ENCODE measurements around the gene GTF3C5.

Gene GTF3C5

DNA sequence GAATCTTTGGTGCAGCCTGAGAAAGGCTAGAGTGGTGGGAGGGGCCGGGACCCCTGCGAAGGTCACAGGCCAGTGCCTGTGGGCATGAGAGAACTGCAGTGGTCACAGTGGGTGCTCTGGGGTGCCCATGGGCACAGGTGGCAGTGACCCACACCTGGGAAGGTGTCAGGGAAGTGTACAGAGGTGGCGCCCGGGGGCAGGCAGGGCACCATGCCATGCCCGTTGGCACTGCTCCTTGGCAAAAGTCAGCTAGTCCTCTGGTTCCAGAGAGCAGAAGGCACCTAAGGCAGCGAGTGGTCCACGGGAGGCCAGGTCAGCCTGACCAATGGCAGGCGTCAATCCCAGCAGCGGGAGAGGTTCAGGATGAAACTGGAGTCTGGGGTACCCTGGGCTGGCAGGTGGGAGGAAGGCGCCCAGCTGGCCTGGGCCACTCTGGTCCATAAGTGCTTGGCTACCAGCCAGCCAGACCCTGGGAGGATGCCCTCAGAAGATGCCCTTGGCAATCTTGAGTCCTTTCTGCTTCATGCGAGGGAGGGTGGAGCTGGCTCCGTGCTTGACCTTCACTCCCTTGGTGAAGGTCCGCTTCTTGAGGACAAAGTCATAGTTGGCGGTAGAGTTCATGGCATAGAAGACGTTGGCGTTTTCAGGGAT is 67.4 kb downstream of the GTF3C5 start:
- no peak for DNase-seq

DNA sequence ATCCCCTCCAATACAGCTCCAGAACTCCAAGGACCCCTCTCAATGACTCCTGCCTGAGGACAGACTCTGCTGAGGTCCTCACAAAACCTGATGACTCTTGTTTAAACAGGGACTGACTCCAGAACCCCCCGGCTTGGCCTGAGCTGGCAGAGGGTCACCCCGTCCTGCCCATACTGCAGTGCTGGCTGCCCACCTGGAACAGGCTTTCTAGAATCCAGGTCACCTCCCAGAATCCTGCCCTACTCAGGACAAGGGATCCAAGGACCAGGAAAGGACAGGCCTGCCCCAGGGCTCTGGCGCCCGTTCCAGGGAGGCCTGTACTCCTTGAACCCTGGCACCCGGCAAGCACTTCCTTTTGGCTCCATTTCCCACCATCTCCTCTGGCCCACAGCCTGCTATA is 68.1 kb downstream of the GTF3C5 start:
- no peak for DNase-seq

- DNase-seq: no peak
These were observed 69.1 kb downstream of the GTF3C5 start for GRCh38 chr9:133099726-133100505.

DNA sequence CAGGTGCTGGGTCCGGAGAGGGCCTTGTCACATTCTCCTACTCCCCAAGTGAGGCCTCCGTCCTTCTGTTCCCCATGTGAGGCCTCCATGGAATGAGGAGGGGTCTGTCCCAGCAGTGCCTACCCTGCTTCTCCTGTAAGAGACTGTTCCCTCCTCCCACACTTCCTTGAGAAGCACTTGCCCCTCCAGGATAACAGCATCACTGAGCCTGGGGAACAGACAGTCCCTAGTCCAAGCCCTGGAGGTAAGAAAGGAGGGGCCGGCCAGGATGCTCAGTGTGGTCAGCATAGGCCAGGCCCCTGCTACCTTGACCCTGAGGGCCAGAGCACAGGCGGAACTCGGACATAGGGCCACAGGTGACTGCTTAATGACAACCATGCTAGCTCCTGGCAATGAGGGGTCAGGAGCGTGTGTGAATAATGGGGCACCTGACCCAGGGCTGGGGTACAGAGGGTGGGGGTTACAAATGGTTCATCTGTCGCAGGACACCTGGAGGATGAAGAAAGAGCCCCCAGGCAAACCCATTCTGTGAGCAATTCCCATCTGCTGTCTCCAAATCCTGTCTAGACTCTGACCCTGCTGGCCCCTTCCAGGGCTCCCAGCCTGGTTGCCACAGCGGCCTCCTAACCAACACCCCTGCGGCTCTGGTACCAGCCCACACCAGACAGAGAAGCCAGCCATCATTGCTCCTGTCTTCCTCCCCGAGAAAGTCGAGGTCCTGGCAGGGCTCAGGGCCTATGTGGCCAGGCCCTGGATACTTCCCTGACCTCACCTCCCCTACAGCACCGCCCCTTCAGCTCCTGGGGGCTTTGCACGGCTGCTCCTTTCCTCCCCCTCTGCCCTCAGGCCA is 69.9 kb downstream of the GTF3C5 start:
- no peak for DNase-seq

DNA sequence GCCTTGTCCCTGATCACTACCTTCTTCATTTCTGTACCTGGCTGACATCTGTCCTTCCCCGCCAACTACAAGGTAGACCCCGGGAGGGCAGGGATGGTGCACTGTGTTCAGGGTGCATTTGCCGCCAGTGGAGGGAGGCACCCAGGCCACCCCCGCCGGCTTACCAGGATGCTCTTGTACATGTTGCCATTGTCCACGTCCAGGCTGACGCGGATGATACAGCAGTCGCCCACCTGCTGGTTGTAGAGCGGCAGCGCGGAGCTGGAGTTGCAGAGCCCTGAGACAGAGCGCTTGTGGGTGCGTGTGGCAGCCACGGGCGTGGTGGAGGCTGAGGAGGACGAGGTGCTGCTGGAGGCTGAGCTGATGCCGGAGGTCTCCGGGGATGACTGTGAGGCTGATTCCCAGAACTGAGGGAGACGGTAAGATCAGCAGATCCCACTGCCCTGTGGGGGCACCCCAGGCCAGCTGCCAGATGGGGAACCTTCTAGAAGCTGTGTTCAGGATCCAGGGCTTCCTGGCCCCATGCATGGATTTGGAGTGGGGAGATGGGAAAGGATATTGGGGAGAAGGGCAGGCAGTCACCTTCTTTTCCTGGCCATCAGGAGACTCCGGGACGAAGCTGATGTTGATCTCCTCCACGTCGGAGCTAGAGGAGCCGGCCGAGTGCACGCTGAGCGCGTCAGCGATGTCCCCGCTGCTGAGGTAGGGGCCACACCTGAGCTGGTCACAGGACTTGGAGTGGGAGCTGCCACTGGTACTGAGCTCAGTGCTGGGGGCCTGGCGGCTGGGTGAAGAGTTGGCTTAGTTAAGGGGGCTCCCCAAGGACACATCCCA is 70.8 kb downstream of the GTF3C5 start:
- no peak for DNase-seq

GRCh38 chr9:133102190-133103021 is 71.6 kb downstream of the GTF3C5 start:
- DNase-seq: no peak

DNA sequence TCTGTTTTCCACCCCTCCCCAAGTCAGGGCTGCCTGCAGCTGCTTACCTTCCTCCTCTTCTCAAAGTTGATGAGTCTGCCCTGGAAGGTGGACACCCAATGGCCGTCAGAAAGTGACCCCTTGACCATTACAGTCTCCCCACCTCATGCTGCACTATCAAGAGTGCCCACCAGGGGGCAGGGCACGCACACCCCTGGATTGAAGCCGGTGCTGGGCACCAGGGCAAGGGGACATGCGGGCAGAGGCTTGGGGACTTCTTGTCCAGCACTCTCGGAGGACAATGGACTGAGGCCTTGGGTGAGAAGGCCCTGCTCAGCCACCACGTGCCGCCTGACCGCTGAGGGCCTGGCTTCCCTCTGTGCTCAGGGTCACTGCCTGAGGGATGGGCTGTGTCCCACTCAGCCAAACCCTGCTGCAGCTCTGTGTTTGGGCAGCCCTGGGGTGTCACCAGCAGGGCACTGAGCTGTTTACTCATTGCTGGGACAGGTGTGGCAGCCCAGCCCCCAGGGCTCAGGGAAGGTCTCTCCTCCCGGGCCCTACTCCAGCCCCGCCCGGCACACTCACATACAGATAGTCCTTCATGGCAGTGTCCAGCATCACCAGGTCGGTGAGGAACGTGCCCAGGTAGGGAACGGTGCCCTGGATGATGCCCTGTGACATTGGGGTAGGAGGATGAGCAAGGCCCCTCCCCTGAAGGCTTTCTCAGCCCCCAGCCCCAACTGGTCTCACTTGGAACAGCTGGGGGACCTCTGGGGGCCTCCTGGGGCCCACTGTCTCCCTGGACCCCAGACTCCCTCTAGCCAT is 72.6 kb downstream of the GTF3C5 start:
- DNase-seq: peak in 1 of 2 donors; percentile 50

DNA sequence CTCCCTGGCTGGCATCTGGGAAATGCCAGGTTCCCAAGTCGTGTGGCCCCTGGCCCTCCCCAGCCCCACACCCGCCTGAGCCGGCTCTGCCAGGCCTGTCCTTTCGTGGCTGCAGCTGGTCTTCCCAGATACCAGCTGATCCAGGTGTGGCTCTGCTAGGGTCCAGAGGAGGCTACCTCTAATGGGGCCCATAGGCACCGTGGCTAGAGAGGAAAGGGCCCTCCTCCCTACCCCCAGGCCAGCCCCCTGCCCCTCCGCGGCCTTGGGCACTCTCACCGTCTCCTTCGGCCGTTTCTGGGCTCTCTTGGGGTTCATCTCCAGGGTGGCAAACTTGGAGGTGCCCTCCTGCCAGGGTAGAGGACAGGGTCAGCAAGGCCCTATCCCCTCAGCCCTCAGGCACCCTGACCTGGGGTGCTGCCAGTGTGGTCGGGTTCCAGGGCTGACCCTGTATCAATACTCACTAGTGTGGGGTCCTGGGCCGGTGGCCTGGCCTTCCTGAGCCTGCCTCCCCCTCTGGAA is 73.2 kb downstream of the GTF3C5 start:
- DNase-seq: no peak

DNA sequence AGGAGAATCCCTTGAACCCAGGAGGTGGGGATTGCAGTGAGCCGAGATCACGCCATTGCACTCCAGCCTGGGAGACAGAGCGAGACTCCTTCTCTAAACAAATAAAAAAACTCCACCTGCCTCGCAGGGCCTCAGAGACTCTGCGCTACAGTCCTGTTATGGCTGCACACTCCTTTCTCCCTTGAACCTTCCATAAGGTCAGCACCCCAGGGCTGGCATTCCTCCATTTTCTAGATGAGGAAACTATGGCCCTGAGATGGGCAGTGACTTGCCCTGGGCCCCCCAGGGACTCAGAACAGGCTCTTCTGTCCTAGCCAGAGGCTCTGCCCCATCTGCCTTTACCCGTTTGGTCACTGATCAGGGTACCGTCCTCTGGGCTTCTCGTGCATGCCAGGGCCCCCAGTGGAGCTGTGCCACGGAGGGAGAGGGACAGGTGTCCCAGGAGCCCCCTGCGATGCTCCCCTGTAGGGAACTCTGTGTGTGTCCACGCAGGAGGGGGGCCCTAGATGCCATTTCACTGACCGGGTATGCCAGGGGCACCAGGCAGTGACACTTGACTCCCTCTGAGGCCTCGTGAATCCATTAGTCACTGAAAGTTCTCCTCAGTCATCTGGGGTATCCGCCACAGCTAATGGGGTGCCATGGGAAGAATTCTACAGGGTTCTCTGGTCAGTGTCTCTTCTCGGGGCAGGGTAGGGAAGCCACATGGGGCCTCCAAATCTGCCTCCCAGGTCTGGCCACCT is 74.1 kb downstream of the GTF3C5 start:
- DNase-seq: no peak

DNA sequence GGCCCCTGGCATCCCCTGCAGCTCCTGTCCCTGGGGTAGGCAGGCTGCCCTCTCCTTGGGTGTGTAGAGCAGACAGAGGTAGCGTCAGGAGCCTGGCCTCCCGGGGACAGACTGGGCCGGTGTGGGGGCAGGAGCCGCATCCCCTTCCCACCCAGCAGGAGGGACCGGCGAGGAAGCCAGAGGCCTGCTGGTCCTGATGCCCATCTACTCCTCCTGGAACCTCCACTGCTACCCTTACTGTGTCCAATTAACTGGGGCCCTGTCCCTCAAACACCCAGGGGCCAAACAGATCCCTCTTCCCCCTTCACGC is 74.6 kb downstream of the GTF3C5 start:
- no peak for DNase-seq

GRCh38 chr9:133106511-133107244 is 75.9 kb downstream of the GTF3C5 start:
- no peak for DNase-seq

DNA sequence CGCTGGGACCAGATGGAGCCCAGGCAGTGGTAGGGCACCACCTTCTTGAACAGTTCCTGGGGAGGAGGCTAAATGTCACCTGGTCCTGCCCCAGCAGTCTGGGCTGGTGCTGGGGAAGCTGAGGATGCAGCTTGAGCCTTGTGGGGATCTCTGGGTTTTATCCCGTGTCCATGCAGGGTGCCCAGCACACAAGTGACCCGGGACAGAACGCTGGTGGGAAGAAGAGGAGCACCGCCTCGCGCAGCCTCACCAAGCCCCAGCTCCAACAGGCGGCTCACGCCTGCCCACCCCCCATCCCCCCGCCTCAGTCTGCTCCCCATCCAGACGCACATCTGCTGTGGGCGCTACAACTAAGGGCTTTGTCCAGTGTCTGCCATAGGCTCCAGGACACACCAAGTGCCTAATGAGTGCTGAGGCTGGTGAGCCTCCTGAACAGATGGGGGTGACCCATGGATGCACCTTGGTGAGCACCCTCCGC is 76.5 kb downstream of the GTF3C5 start:
- no peak for DNase-seq
